Rectal smooth muscle tissue (tissue), 1 donor: ENCODE results near the gene PIM2.

Experiments
- H3K27ac ChIP-seq: one replicate; pipeline ENCODE4 v1.7.0; 2013; ENCODE audit warnings: low read depth, low read length, inconsistent platforms
- H3K27me3 ChIP-seq: one replicate; pipeline ENCODE4 v1.7.0; 2013; ENCODE audit warnings: low read length; ENCODE audit not compliant: control insufficient read depth, insufficient read depth
- H3K36me3 ChIP-seq: one replicate; pipeline ENCODE4 v1.7.0; 2013; ENCODE audit warnings: low read length; ENCODE audit not compliant: control insufficient read depth, insufficient read depth
- H3K4me1 ChIP-seq: one replicate; pipeline ENCODE4 v1.7.0; 2013; ENCODE audit warnings: low read length; ENCODE audit not compliant: control insufficient read depth, insufficient read depth
- H3K4me3 ChIP-seq: one replicate; pipeline ENCODE4 v1.7.0; 2013; ENCODE audit warnings: low read length
- H3K9ac ChIP-seq: one replicate; pipeline ENCODE4 v1.7.0; 2013; ENCODE audit warnings: low read length

The PIM2 gene

GRCh38 chrX:48918643-48919340, at the start of gene PIM2:
TSS of gene PIM2 (minus strand) at chrX:48919024. CDS start at chrX:48918834, 190 bp downstream.
- Histone ChIP-seq H3K4me1 (no peaks in the 10 kb centered on the region), H3K9ac (peak within 1 kb of the TSS; percentile 10), H3K27ac (peak within 1 kb of the TSS; percentile 45), H3K27me3 (no peaks in the 10 kb centered on the region), H3K36me3 (peaks cover 4% of the 10 kb centered on the region), H3K4me3 (peak within 1 kb of the TSS; percentile 58)

- no peak overlapping the region for H3K27ac ChIP-seq
- H3K4me3 ChIP-seq = no peak overlapping the region
- peaks cover 2% of the 10 kb centered on the region for H3K27me3 ChIP-seq
- H3K4me1 ChIP-seq = no peaks in the 10 kb centered on the region
- H3K36me3 ChIP-seq = no peaks in the 10 kb centered on the region
- no peak overlapping the region for H3K9ac ChIP-seq
These were observed 49.6 kb upstream of the PIM2 start for GRCh38 chrX:48968377-48968776.

GRCh38 chrX:48966796-48967579, 48.2 kb upstream of the PIM2 start:
- H3K9ac ChIP-seq = no peak overlapping the region
- H3K4me3 ChIP-seq = no peak overlapping the region
- no peaks in the 10 kb centered on the region for H3K4me1 ChIP-seq
- peaks cover 2% of the 10 kb centered on the region for H3K27me3 ChIP-seq
- no peak overlapping the region for H3K27ac ChIP-seq
- no peaks in the 10 kb centered on the region for H3K36me3 ChIP-seq

DNA sequence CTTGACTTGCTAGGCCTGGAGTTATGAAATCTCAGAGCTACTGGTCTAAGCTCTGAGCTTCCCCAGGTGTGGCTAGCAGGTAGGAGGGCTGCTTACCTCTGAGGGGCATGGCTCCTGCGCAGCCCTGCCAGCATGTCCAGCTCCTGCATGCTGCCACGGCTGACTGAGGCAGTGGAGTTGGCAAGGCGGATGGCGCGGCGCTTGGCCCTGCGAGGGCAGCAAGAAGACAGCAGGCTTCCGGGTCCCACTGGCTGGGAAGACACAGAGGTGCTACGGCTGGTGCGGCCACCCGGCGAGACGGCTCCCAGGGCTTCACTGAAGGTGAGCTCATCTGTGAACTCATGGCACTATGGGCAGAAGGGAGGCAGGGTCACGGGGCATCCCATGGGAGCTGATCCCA, 47.1 kb upstream of the PIM2 start:
- no peak overlapping the region for H3K4me3 ChIP-seq
- H3K4me1 ChIP-seq = no peaks in the 10 kb centered on the region
- no peaks in the 10 kb centered on the region for H3K27me3 ChIP-seq
- H3K27ac ChIP-seq = no peak overlapping the region
- H3K9ac ChIP-seq = no peak overlapping the region
- H3K36me3 ChIP-seq = no peaks in the 10 kb centered on the region

GRCh38 chrX:48961585-48962091, 42.8 kb upstream of the PIM2 start:
- no peak overlapping the region for H3K27ac ChIP-seq
- H3K36me3 ChIP-seq = no peaks in the 10 kb centered on the region
- H3K4me1 ChIP-seq = peaks cover 4% of the 10 kb centered on the region
- no peak overlapping the region for H3K4me3 ChIP-seq
- no peak overlapping the region for H3K9ac ChIP-seq
- no peaks in the 10 kb centered on the region for H3K27me3 ChIP-seq

DNA sequence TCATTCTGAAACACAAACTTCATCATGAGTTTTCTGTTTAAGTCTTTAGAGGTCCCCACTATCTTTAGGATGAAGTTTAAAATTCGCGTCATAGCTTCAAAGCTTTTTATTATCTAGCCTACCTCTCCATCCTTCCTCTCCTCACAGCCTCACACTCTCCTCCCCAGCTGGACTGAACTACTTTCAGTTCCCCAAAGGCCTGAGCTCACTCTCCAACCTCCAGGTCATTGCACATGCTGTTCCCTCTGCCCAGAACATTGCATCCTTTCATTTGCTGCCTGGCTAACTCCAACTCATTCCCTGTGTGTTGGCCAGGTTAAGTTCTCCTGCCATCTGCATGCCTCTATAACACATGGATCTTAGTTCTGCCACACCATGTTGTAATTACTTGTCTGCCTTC, 41.5 kb upstream of the PIM2 start:
- H3K27me3 ChIP-seq = no peaks in the 10 kb centered on the region
- H3K36me3 ChIP-seq = no peaks in the 10 kb centered on the region
- H3K27ac ChIP-seq = no peak overlapping the region
- no peak overlapping the region for H3K4me3 ChIP-seq
- H3K9ac ChIP-seq = no peak overlapping the region
- H3K4me1 ChIP-seq = peaks cover 8% of the 10 kb centered on the region

GRCh38 chrX:48958635-48959094, 39.8 kb upstream of the PIM2 start:
- Histone ChIP-seq H3K9ac (peak overlapping the region; percentile 32), H3K27me3 (no peaks in the 10 kb centered on the region), H3K36me3 (no peaks in the 10 kb centered on the region), H3K4me1 (peaks cover 8% of the 10 kb centered on the region), H3K27ac (peak overlapping the region; percentile 84), H3K4me3 (peak overlapping the region; percentile 62)

GRCh38 chrX:48957827-48958634, 39.2 kb upstream of the PIM2 start:
- H3K4me1 ChIP-seq = peaks cover 8% of the 10 kb centered on the region
- H3K27me3 ChIP-seq = no peaks in the 10 kb centered on the region
- H3K4me3 ChIP-seq = peak overlapping the region; percentile 79
- peak overlapping the region; percentile 95 for H3K27ac ChIP-seq
- no peak overlapping the region for H3K9ac ChIP-seq
- H3K36me3 ChIP-seq = no peaks in the 10 kb centered on the region

DNA sequence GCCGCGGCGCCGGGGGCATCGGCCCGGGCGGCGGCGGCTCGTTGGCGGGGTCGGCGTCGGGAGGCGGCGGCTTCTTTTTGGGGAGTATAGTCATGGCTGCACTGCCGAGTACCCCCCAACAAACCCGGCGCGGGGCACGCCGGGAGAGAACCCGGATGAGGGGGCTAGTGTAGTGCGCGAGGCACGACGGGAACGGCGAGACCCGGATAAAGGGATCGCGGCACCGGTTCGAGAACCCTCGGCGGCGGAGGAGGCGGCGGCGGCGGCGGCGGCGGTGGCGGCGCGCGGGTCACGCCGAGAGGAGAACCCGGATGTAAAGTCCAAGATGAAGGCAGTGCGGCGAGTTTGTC, 38.6 kb upstream of the PIM2 start, which contains the start of gene OTUD5:
OTUD5 (minus strand) TSS at position 131 of the 350 bp plus-strand sequence; CDS start at position 94, 37 bp downstream.
- H3K4me1 ChIP-seq = peaks cover 8% of the 10 kb centered on the region

DNA sequence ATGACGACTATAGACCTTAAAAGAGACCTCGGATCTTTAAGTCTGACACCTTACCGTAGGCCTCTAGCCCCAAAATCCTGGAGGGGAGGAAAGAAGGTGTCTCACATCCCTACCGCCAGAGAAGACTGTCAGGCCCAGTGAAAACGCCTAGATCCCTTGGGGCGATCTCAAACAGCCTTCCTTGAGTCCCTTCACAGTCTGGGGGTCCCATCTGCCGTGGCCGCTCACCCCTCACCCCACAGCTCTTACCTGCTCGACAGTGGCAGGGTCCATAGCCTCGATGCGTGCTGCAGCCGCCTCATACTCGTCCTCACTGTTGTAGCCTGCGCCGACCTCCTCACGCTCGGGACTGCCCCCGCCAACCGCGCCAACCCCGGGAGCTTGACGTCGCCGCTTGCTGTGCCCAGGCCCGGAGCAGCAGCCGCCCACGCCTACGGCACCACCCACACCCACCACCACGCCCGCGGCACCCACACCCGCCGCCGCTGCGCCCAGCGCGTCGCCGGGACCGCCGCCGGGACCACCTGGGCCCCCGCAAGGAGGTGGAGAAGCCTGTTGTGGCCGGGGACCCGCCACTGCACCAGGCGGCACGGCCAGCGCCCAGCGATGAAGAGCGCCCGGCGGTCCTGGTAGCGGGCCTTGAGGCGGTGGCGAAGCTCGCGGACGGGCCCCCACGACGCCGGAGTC, 38.0 kb upstream of the PIM2 start:
- peak overlapping the region; percentile 25 for H3K9ac ChIP-seq
- no peaks in the 10 kb centered on the region for H3K27me3 ChIP-seq
- no peaks in the 10 kb centered on the region for H3K36me3 ChIP-seq
- H3K27ac ChIP-seq = peak overlapping the region; percentile 73
- peak overlapping the region; percentile 69 for H3K4me3 ChIP-seq
- peaks cover 8% of the 10 kb centered on the region for H3K4me1 ChIP-seq

More for the DNA sequence above, 38.6 kb upstream of the PIM2 start, which contains the start of gene OTUD5:
- H3K27ac ChIP-seq = peak within 1 kb of the TSS; percentile 95
- H3K36me3 ChIP-seq = no peaks in the 10 kb centered on the region
- no peaks in the 10 kb centered on the region for H3K27me3 ChIP-seq
- H3K9ac ChIP-seq = peak within 1 kb of the TSS; percentile 25
- peak within 1 kb of the TSS; percentile 79 for H3K4me3 ChIP-seq

DNA sequence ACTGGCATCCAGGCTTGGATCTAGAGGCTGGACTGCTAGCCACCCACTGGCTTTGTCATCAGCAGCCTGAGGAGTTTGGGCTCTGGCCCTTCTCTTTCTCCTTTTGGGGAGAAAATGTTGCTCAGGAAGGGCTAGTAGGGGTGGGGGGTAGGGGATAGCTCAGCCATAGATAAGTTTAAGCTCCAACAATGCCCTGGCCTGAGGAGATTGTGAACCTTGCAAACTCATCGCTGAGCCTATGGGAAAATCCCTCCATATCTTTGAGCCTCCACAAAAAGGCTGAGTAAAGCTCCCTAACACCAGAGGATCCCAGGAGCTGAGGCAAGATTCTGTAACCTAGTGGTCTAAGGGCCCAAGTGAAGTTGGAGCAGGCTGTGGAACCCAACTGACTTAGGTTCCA, 29.8 kb upstream of the PIM2 start:
- no peaks in the 10 kb centered on the region for H3K27me3 ChIP-seq
- H3K36me3 ChIP-seq = no peaks in the 10 kb centered on the region
- no peak overlapping the region for H3K4me3 ChIP-seq
- H3K9ac ChIP-seq = no peak overlapping the region
- H3K27ac ChIP-seq = no peak overlapping the region
- no peaks in the 10 kb centered on the region for H3K4me1 ChIP-seq
